ENCODE data around the gene AMOTL2.

DNA sequence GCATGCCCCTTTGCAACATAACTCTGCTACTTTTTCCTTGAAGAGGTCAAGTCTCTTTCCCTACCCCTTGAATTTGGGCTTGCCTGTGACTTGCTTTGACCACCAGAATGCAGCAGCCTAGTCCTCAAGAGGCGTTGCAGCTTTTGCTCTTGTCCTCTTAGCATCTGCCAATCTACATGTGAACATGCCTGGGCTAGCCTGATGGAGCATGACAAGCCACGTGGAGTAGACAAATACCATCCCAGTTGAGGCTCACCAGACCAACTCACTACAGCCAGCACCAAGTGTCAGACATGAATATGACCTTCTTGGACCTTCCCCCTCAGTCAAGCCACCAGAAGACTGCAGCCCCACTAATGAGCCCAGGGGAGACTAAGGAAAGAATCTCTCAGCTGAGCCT lies 32.9 kb downstream of the AMOTL2 start:
- TF ChIP-seq, protein P1, sequence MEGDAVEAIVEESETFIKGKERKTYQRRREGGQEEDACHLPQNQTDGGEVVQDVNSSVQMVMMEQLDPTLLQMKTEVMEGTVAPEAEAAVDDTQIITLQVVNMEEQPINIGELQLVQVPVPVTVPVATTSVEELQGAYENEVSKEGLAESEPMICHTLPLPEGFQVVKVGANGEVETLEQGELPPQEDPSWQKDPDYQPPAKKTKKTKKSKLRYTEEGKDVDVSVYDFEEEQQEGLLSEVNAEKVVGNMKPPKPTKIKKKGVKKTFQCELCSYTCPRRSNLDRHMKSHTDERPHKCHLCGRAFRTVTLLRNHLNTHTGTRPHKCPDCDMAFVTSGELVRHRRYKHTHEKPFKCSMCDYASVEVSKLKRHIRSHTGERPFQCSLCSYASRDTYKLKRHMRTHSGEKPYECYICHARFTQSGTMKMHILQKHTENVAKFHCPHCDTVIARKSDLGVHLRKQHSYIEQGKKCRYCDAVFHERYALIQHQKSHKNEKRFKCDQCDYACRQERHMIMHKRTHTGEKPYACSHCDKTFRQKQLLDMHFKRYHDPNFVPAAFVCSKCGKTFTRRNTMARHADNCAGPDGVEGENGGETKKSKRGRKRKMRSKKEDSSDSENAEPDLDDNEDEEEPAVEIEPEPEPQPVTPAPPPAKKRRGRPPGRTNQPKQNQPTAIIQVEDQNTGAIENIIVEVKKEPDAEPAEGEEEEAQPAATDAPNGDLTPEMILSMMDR (IDR thresholded peaks at IDR 0.05; ENCODE audit: insufficient read depth, low read length), result no peak
- TF ChIP-seq POLR2AphosphoS5 (IDR thresholded peaks at IDR 0.05; ENCODE audit: low read depth) (no peak), GABPA (IDR thresholded peaks at IDR 0.05; ENCODE audit: low read depth) (no peak), SPI1 (IDR thresholded peaks at IDR 0.05; ENCODE audit: borderline replicate concordance, low read depth) (no peak)
- TF ChIP-seq, protein P2, sequence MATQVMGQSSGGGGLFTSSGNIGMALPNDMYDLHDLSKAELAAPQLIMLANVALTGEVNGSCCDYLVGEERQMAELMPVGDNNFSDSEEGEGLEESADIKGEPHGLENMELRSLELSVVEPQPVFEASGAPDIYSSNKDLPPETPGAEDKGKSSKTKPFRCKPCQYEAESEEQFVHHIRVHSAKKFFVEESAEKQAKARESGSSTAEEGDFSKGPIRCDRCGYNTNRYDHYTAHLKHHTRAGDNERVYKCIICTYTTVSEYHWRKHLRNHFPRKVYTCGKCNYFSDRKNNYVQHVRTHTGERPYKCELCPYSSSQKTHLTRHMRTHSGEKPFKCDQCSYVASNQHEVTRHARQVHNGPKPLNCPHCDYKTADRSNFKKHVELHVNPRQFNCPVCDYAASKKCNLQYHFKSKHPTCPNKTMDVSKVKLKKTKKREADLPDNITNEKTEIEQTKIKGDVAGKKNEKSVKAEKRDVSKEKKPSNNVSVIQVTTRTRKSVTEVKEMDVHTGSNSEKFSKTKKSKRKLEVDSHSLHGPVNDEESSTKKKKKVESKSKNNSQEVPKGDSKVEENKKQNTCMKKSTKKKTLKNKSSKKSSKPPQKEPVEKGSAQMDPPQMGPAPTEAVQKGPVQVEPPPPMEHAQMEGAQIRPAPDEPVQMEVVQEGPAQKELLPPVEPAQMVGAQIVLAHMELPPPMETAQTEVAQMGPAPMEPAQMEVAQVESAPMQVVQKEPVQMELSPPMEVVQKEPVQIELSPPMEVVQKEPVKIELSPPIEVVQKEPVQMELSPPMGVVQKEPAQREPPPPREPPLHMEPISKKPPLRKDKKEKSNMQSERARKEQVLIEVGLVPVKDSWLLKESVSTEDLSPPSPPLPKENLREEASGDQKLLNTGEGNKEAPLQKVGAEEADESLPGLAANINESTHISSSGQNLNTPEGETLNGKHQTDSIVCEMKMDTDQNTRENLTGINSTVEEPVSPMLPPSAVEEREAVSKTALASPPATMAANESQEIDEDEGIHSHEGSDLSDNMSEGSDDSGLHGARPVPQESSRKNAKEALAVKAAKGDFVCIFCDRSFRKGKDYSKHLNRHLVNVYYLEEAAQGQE (IDR thresholded peaks at IDR 0.05; ENCODE audit: insufficient replicate concordance, low read depth), result no peak

Data from HL-60 (cell line).